Mesothelial cell of epicardium (in vitro differentiated cells): ENCODE measurements around the gene NOSIP. TPM values are rescaled to one million over a fixed set of nuclear protein-coding genes. Genes with fewer than 3 reads are reported as not detected.
A peak's percentile ranks its signal among the peaks of the same experiment; 100 is the strongest.

ENCODE experiments used
- DNase-seq, 2 experiments: peaks; one replicate each; pipeline ENCODE4 v3.0.0; 2021; ENCODE audit warnings: low spot score in 2 of 2; ENCODE audit not compliant: unreplicated experiment in 2 of 2
- H3K27ac Mint-ChIP-seq: 2 replicates; pipeline ENCODE4 v1.8.0; 2021; ENCODE audit warnings: mixed read lengths
- H3K27me3 Mint-ChIP-seq: 2 replicates; pipeline ENCODE4 v1.8.0; 2021; ENCODE audit warnings: low read depth, mixed read lengths
- H3K36me3 Mint-ChIP-seq: 2 replicates; pipeline ENCODE4 v1.8.0; 2021; ENCODE audit warnings: mixed read lengths
- H3K4me1 Mint-ChIP-seq: 2 replicates; pipeline ENCODE4 v1.8.0; 2021; ENCODE audit warnings: mixed read lengths
- H3K4me3 Mint-ChIP-seq: 2 replicates; pipeline ENCODE4 v1.8.0; 2021; ENCODE audit warnings: mild to moderate bottlenecking, moderate library complexity, mixed read lengths
- H3K9me3 Mint-ChIP-seq: 2 replicates; pipeline ENCODE4 v1.8.0; 2021; ENCODE audit warnings: mixed read lengths
- CTCF ChIP-seq: fragments of 200-600 bp; sonication (generic); IDR thresholded peaks from one replicate; pipeline ENCODE4 v1.5.0; 2021; ENCODE audit warnings: antibody characterized with exemption; ENCODE audit not compliant: unreplicated experiment
- total RNA-seq: library from RNA; stranded (reverse); gene quantifications from 3 replicates; pipeline ENCODE4 v1.2.1, GENCODE V29; 2021

The NOSIP gene
- total RNA-seq, 1 donor from 2014 or later: 53.3 TPM

- TF ChIP-seq CTCF: no peak
- H3K36me3 Mint-ChIP-seq: peaks cover 20% of the 10 kb centered on the region
- H3K27ac Mint-ChIP-seq: no peak overlapping the region
- no peak for DNase-seq
- peaks cover 20% of the 10 kb centered on the region for H3K4me1 Mint-ChIP-seq
- H3K4me3 Mint-ChIP-seq: no peak overlapping the region
- no peaks in the 10 kb centered on the region for H3K27me3 Mint-ChIP-seq
- no peaks in the 10 kb centered on the region for H3K9me3 Mint-ChIP-seq
These were observed 16.8 kb upstream of the NOSIP start for GRCh38 chr19:49596954-49597702.

- Mint-ChIP-seq H3K36me3 (peaks cover 15% of the 10 kb centered on the region), H3K4me1 (peaks cover 20% of the 10 kb centered on the region), H3K27ac (no peak overlapping the region), H3K9me3 (no peaks in the 10 kb centered on the region), H3K27me3 (no peaks in the 10 kb centered on the region), H3K4me3 (no peak overlapping the region)
- no peak for TF ChIP-seq CTCF
- DNase-seq: no peak
These were observed 16.1 kb upstream of the NOSIP start for GRCh38 chr19:49596407-49596806.

GRCh38 chr19:49595819-49596404 lies 15.6 kb upstream of the NOSIP start:
- Mint-ChIP-seq H3K27me3 (no peaks in the 10 kb centered on the region), H3K4me1 (peaks cover 20% of the 10 kb centered on the region), H3K27ac (no peak overlapping the region), H3K9me3 (no peaks in the 10 kb centered on the region), H3K4me3 (no peak overlapping the region), H3K36me3 (peaks cover 12% of the 10 kb centered on the region)
- DNase-seq: no peak
- no peak for TF ChIP-seq CTCF

- TF ChIP-seq CTCF: no peak
- DNase-seq: no peak
- H3K4me1 Mint-ChIP-seq: peaks cover 20% of the 10 kb centered on the region
- H3K36me3 Mint-ChIP-seq: peaks cover 9% of the 10 kb centered on the region
- no peaks in the 10 kb centered on the region for H3K9me3 Mint-ChIP-seq
- no peak overlapping the region for H3K27ac Mint-ChIP-seq
- H3K4me3 Mint-ChIP-seq: no peak overlapping the region
- H3K27me3 Mint-ChIP-seq: no peaks in the 10 kb centered on the region
These were observed 14.8 kb upstream of the NOSIP start for GRCh38 chr19:49594993-49595818.

GRCh38 chr19:49594157-49594992 lies 14.0 kb upstream of the NOSIP start:
- Mint-ChIP-seq H3K27me3 (no peaks in the 10 kb centered on the region), H3K27ac (peak overlapping the region; percentile 91), H3K9me3 (no peaks in the 10 kb centered on the region), H3K36me3 (peaks cover 5% of the 10 kb centered on the region), H3K4me1 (peaks cover 20% of the 10 kb centered on the region), H3K4me3 (peak overlapping the region; percentile 86)
- DNase-seq: no peak
- no peak for TF ChIP-seq CTCF
